GM18868 (cell line): ENCODE data around the gene ELP2.
A peak's percentile ranks its signal among the peaks of the same experiment; 100 is the strongest.
"Not testable (repeated sequence)": the region's sequence is repeated elsewhere in the genome, so short reads cannot be mapped to it uniquely, and the experiment has no call there.

ENCODE experiments used
- ATAC-seq: cut with Tn5 transposase; IDR thresholded peaks from one replicate; pipeline ENCODE4 v1.9.1; 2021; ENCODE audit warnings: mild to moderate bottlenecking, moderate library complexity; ENCODE audit not compliant: unreplicated experiment

The ELP2 gene

DNA sequence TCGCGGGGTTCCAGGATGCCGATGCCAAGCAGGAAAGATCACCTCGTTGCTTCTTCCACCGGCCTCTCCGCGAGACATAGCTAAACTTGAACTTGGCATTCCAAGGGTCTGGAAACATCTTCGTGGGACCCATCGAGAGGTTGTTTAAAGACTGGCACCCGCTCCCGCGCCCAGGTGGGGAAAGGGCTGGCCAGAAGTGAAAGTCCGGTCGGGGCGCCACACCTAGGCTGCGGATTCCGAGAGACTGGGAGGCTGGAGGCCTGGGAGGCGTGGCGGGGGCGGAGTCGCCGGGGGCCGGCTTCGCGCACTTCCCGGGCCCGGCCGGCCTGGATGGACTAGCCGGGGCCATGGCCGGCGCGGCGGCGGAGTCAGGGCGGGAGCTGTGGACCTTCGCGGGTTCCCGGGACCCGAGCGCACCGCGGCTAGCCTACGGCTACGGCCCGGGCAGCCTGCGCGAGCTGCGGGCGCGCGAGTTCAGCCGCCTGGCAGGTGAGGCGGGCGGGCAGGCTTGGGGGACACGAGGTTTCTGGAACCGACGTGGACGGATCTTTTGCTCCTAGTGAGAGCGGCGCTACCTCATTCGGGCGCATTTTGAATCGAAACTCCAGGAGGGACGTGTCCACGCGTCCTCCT lies 57.6 kb downstream of the ELP2 start, which contains the start of gene MOCOS:
Gene MOCOS (plus strand): TSS at position 305 of the 633 bp plus-strand sequence. CDS start 43 bp downstream, at position 348.
- ATAC-seq, result peak; percentile 76

DNA sequence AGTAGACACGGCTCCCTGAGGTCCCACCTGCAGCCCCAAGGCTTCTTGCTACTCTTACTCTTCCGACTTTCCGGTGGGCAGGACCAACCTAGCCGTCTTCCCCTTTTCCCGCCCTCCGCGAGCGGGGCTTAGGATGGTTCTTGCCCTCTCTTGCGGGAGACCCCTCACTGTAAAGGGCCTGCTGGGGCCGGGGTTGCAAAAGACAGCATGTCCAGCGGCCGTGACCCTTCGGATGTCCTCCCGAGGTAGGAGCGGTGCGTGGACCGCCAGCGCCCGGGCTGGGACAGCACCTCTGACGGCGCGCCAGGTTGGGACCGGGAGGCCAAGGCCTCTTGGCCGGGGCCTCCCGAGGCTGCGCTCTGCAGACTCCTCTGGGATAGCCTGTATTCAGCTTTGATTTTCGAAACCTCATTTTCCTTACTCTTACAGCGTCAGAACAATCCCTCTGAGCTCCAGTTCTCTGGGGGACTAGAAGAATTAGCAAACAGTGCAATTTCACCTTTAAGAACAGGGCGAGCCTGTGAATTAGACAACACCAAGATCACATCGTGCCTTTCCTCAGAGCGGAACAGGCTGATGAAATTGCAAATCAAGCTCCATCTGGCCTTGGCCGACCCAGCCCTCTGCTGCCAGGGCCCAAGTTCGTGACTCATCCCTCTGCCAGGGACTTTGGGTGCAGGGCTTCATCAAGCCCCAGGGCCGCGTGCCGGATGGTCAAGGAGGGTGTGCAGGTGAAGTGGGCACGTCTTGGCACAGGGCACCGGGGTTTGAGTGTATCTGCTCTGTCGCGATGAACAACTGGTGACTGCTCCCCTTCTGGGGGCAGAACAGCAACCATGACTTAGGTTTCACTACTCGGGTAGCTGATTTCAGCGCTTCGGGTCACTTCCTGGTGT lies 58.4 kb downstream of the ELP2 start:
- peak; percentile 26 for ATAC-seq

DNA sequence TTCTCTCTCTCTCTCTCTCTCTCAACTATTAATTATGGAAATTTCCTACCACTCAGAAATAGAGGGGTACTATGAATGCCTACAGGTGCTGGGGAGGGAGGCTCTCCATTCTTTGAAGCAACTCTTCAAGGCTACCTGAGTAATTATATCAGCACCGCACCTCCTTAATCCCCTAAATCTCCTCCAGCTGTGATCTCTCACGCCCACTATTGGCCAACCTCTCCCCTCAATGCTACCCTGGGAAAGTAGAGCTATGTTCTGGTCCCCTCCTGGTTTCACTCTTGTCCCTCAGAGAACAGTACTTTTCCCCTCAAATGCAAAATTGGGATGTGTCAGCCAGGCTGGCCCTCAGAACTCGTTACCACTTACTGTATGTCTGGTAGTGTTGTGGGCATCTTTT lies 59.2 kb downstream of the ELP2 start:
- no peak for ATAC-seq

DNA sequence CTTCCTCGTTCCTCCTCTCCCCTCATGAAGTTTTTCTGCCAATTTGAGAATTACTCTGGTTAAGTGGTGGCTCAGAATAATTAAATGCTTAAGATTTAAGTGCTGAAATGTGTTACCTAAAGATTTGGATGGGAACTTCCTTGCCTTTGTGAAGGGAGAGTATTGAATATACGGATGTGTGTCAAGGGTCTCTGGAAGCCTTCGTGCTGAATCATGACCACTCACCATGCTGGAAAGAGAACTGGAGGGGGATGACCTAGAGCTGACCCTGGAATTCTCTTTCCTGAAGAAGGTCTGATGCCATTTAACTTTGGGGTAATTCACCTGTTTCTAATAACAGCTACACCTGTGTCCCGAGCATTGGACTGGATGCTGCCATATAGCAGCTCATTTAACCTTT lies 59.8 kb downstream of the ELP2 start:
- ATAC-seq, result no peak

DNA sequence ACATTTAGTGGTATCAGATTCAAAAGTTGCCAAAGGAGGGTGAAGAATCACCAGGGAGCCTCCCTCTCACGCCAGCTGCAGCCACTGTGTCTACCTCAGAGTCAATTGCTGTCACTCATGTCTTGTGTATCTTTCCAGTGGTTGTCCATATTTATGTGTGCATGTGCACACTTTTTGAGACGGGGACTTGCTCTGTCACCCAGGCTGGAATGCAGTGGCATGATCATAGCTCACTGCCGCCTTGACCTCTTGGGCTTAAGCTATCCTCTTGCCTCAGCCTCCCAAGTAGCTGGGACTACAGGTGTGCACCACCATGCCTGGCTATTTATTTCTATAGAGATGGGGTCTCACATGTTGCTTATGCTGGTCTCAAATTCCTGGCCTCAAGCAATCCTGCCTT lies 61.6 kb downstream of the ELP2 start:
- ATAC-seq, result no peak

DNA sequence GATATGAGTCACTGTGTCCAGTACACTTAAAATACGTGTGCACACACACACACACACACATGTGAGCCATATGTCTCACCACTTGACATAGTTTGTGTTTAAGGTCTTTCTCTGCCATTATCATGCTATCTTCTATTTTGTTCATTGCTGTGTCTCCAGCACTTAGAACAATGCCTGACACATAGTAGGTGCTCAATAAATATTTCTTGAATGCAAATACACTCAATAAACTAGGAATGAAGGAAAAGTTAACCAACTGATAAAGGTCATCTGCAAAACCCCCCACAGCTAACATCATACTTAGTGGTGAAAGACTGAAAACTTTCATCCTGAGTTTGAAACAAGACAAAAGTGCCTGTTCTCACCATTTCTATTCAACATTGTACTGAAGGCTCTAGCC lies 62.0 kb downstream of the ELP2 start:
- no peak for ATAC-seq

DNA sequence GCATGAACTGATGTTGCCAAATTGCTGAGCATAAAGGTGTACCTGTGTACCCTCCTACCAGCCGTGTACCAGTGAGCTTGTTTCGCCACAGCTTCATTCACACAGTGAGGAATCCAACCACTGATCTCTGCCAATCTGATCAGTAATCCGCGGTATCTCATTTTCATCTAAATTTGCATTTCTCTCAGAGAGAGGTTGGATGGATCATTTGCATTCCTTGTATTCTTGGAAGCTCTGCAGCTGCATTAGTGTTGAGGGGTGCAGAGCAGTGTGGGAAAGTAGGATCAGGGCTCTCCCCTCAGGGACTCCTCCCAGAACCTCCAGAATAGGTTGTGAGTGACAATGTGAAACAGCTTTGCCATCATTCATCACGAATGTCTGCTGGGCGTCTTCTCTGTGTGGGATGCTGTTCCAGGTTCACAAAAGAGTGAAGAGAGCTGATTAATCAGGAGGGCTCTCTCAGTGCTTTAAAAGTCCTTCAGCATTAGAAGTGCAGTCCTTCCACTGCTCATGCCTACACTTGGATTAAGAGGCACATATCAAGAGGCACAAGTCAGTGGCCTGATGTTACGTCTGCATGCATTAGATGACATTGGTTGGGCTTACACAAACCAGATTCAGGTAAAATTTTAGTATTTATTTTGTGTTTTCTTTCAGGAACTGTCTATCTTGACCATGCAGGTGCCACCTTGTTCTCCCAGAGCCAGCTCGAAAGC lies 65.1 kb downstream of the ELP2 start:
- ATAC-seq, result no peak

DNA sequence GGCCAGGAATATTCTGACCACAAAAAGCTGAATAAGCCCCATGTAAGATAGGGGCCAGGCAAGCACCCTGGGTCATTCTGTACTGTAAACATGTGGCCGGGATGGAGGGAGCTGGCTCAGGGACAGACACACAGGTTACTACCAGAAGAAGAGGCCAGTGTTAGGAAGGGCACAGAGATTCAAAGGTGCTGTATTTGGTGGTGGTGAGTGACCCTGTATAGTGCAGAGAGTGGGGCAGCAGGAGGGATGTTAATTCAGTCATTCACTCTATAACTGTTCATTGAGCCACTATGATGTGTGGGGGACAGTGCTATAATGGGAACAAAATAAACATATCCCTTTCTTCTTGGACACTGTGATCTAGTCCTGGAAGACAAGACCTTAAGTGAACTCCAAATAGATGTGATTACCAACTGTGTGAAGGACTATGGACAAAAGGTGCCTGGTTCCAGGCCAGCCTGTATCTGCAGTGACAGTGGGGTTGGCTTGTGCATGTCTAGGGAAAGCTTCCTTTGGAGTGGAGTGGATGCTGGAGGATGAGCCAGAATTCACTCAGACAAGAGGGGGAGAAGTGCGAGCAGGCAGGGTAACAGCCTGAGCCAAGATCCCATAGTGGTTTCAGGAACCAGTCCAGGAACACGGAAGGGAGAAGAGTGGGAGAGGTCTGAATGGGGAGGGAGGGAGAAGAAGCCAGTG lies 65.9 kb downstream of the ELP2 start:
- ATAC-seq, result no peak

DNA sequence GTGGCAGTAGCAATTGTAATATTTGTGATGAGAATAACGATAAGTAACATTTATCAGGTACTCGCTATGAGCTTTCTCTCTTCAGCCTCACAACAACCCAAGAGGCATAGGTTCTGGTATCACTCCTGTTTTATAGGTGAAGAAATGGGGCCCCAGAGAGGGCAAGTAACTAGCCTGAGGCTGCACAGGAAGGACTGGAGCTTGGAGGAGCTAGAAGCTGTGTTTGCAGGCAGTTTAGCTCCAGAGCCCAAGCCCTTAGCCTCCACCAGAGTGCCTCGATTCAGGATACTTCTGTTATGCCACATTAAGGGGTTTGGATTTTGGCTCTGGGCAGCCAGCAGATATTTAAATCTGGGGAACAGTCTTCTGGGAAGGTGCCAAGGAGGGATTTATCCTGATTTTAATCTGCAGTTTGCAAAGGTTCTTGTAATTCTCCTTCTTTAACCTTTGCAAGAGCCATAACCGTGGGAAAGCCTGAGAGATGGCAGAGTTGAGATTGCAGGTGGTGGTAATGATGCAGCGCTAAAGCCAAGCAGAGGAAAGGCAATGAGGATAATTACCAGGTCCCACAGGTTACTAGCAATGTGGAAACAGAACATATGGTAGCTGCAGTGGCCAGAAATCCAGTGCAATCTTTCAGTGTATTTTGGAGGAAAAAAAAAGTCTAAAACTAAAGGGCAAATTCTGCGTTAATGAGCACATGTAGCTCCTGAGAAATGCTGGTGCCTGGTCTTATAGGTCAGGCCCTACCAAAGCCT lies 66.7 kb downstream of the ELP2 start:
- no peak for ATAC-seq

DNA sequence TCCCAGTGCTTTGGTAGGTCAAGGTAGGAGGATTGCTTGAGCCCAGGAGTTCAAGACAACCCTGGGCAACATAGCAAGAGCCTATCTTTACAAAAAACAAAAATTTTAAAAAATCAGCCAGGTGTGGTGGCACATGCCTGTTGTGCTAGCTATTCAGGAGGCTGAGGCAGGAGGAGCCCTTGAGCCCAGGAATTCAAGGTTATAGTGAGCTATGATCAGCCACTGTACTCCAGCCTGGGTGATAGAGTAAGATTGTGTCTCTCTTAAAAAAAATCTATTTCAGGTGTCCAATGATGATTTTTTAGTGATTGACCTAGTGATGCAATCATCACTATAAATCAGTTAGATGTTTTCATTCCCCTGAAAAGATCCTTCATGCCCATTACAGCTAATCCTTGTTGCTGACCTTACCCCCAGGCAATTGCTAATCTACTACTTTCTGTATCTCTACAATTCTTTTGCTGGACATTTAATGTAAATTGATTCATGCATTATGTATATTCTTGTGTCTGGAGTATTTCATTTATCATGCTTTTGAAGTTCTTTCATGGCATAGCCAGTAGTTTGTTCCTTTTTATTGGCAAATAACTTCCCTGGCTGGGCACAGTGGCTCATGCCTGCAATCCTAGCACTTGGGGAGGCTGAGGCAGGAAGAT lies 67.9 kb downstream of the ELP2 start:
- no peak for ATAC-seq

DNA sequence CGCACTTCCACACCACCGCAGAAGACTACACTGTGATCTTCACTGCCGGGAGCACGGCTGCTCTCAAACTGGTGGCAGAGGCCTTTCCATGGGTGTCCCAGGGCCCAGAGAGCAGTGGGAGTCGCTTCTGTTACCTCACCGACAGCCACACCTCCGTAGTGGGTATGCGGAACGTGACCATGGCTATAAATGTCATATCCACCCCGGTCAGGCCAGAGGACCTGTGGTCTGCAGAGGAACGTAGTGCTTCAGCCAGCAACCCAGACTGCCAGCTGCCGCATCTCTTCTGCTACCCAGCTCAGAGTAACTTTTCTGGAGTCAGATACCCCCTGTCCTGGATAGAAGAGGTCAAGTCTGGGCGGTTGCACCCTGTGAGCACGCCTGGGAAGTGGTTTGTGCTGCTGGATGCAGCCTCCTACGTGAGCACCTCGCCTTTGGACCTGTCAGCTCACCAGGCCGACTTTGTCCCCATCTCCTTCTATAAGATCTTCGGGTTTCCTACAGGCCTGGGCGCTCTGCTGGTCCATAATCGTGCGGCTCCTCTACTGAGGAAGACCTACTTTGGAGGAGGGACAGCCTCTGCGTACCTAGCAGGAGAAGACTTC lies 70.1 kb downstream of the ELP2 start:
- no peak for ATAC-seq

DNA sequence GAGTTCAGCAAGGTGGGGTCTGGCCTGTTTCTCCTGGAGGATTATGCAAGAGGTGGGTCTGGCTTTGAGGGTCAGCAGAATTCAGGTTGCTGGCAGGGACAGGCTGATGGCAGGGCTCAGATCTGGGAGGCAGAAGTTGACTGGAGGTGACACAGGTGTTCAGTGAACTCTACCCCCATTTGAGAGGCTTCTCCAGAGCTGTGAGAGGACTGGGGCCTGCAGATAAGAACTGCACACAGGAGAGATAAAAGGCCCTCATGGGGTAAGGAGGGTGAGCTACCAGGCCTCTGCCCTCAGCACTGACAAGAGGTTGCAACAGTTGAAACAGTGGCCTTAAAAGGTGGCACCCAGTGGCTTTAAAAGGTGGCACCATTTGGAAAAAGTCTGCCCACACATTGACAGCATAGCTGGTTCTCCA lies 70.7 kb downstream of the ELP2 start:
- ATAC-seq, result no peak

DNA sequence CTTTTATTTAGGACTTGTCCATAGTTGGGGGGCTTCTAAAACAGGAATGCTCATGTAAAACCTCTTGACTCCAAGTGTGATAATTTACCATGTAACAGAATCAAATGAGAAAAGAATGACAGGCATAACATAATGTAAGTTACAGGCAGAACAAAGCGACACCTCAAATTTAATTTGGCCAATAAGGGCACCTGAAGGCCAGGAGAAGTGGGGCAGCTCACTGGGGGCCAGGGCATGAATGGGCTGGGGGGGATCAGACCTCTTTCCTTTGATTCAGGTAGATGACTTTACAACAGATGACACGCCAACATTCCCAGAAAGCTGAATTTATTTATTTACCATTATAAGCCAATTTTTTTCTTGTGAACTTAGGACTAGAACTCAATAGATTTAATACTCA lies 72.1 kb downstream of the ELP2 start:
- no peak for ATAC-seq

DNA sequence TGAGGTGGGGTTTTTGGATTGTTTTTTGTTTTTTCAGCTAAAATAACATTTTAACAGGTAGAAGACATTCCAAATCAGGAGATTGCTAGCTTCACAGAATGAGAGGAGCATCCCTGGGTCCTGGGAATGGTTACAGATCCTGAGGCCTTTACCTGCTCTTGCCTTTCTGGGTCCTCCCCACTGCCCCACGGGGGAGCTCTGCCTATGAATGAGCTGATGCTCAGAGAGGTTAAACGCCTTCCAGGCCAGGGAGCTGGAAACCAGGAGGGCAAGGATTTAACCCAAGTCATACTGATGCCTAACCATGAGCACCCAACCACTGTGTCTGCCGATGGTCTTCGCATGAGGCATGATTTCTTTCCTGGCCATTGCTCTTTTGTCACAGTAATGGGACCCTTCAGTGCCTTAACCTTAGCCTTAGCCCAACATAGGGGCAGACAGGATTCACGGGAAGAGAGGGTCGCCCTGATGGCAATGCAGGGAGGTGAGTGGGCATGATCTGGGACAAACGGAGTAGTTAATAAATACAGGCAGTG lies 73.7 kb downstream of the ELP2 start:
- no peak for ATAC-seq

DNA sequence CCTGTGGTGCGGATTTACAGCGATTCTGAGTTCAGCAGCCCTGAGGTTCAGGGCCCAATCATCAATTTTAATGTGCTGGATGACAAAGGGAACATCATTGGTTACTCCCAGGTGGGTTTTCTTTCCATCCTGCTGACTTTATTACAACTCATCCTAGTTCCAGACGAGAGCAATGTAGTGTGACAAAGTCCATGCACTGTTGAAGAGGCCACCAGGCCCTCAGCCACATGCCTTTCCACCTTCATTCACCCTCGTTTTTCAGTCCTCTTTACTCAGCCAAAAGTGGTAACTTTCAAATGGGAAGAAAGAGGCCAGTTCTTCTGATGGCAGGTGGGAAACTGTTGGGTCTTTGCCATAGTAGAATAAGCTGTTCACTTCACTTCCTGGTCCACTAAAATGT lies 75.5 kb downstream of the ELP2 start:
- ATAC-seq, result no peak

DNA sequence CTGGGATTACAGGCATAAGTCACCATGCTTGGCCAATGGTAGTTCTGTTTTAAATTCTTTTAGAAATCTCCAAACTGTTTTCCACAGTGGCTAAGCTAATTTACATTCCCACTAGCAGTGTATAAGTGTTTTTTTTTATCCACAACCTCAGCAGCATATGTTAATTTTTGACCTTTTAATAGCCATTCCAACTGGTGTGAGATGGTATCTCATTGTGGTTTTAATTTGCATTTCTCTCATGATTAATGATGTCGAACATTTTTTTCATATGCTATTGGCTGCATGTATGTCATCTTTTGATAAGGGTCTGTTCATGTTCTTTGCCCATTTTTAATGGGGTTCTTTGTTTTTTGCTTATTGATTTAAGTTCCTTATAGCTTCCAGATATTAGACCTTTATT lies 77.6 kb downstream of the ELP2 start:
- ATAC-seq, result no peak

DNA sequence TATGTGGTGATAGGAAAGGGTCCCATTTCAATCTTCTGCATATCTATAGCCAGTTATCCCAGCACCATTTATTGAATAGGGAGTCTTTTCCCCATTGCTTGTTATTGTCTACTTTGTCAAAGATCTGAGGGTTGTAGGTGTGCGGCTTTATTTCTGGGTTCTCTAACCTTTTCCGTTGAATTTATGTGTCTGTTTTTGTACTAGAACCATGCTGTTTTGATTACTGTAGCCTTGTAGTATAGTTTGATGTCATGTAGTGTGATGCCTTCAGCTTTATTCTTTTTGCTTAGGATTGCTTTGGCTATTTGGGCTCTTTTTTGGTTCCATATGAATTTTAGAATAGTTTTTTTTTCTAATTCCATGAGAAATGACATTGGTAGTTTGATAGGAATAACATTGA lies 78.3 kb downstream of the ELP2 start:
- ATAC-seq, result not testable (repeated sequence)

DNA sequence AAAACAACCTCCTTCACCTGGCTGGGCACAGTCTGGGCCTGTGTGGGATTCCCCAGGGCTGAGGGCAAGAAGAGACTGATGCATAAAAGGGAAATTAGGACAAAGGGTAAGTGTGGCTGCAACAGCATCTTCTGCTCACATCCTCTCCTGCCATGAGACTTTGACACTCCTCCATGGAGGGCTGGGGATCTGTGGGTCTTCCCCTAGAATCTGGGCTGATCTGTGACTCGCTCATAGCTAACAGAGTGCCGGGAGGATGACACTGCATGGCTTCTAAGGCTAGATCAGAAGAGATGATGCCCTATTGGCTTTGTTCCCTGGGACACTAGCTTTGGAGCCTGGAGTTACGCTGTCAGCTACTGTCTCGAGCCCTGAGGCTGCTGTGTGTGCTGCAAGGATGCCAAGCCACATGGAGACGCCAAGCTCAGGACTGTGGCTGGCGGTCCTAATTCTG lies 81.9 kb downstream of the ELP2 start:
- peak; percentile 71 for ATAC-seq
